ENCODE measurements around the gene PKMYT1. TPM values are rescaled to one million over a fixed set of nuclear protein-coding genes. Genes with fewer than 3 reads are reported as not detected.

PKMYT1 gene
- total RNA-seq, 2 donors from 2014 or later = 125 to 193 TPM

DNA sequence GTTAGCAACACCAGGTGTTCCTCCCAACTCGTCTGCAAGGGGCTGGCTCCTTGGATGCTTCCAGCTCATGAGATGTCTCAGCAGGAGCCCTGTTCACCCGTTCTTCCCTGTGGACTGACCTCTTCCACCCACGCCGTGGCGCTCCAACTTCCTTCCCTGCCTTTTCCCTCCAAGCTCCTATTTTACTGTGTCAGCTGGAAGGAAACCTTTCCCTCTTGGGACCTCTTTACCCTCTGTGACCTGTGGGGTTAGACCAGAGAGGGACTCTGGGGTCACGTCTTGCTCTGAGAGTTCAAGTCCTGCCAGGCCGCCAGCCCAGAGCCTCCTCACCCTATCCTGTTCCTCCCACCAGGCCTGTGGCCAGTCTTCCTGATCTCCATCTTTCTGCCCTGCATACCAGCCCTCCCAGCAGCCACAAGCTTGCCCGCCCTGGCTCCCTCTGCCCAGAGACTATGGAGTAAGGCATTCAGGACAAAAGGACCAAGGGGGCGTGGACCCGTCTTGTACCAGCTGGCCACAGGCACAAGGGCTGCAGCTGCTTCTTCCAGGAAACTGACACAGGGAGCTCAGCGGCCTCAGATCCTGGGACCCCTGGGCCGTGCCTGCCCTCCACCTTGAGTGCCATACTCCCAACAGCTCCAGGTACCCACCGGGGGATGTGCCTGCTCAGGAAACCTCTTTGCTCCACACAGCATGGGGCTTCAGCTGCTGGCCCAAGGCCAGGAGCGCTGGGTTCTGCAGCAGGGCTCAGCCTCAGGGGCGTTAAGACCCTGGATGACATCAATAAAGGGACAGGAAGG, 8.1 kb downstream of the PKMYT1 start:
- ATAC-seq (no peak), DNase-seq (ENCODE audit: low spot score in 2 of 2) (no peak)
- no peaks in the 10 kb centered on the region for H3K9me3 Mint-ChIP-seq
- H3K36me3 Mint-ChIP-seq = peaks cover 6 to 33% of the 10 kb centered on the region in 2 donors
- H3K27ac Mint-ChIP-seq = peak overlapping the region; percentile 37 to 65

DNA sequence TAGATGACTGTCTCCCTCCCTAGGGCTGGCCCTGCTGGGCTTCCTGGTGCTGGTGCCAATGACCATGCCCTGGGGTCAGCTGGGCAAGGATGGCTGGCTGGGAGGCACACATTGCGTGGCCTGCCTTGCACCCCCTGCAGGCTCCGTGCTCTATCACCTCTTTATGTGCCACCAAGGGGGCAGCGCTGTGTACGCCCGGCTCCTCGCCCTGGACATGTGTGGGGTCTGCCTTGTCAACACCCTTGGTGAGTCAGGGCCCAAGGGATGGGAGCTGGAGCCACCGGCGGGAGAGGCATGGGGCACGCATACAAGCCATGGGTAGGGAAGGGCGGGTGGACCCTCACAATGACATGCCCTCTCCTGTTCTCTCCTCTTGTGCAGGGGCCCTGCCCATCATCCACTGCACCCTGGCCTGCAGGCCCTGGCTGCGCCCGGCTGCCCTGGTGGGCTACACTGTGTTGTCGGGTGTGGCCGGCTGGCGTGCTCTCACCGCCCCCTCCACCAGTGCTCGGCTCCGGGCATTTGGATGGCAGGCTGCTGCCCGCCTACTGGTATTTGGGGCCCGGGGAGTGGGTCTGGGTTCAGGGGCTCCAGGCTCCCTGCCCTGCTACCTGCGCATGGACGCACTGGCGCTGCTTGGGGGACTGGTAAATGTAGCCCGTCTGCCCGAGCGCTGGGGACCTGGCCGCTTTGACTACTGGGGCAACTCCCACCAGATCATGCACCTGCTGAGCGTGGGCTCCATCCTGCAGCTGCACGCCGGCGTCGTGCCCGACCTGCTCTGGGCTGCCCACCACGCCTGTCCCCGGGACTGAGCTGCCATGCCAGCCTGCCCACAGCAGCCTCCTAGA, 8.9 kb downstream of the PKMYT1 start:
- ATAC-seq (no peak), DNase-seq (ENCODE audit: low spot score in 2 of 2) (no peak)
- H3K27ac Mint-ChIP-seq = peak overlapping the region; percentile 65 to 72
- peaks cover 6 to 32% of the 10 kb centered on the region in 2 donors for H3K36me3 Mint-ChIP-seq
- no peaks in the 10 kb centered on the region for H3K9me3 Mint-ChIP-seq

DNA sequence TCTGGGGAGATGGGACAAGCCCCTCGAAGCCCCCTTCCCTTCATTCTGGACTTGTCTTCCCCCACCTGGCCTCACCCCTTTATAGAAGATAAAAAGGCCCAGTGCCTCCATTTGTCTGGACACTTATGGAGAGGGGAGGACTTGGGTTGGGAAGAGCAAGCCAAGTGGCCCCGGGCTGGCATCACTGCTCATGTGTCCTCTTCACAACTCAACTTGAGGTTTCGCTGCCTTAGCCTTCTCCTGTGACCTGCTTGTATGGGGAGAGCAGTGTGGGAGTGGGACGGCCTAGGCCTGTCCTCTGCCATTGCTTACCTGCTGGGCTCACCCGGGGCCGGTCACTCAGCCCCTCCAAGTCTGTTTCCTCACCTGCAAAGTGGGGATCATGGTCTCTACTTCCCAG, 9.7 kb downstream of the PKMYT1 start:
- Mint-ChIP-seq H3K27ac (peak overlapping the region in 1 of 2 donors; percentile 65), H3K9me3 (no peaks in the 10 kb centered on the region), H3K36me3 (peaks cover 0 to 24% of the 10 kb centered on the region in 2 donors)
- ATAC-seq = no peak
- DNase-seq (ENCODE audit: low spot score in 2 of 2) = no peak

DNA sequence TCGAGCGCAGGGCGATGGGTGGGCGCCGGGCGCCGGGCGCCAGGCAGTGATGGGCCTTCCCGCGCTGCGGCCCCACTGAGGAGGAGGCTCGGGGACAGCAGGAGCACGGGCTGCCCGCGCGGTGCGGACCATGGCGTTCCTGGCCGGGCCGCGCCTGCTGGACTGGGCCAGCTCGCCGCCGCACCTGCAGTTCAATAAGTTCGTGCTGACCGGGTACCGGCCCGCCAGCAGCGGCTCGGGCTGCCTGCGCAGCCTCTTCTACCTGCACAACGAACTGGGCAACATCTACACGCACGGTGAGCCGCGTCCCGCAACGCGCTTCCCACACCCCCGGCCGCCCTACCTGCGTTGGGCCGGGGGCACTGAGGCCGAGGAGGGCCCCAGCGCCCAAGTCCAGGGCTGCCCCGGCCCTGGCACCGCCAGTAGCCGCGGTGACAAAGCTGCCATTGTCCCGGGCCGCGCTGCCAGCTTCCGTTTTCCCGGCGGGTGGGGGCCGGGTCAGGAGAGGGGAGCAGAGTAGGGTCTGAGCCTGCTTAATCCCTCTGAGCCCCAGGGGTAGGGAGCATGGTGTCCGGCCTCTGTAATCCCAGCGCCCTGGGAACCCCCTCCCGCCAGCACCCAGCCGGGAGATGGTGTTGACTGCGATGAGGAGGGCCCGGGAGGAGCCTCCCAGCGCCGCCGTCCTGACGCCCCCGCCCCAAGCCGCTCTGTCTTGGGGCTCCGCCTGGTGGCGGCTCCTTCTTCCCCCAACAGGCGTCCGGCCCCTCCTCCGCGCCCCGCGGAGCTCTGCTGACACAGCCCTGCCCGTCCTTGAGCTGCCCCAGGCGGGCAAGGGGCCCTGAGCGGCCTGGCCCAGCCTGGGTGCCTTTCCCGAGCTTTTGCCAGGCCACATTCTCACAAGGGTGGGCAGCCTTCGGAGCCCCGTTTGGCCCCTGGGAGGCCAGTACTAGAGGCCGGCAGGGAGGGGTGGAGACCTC, 10.4 kb downstream of the PKMYT1 start:
- DNase-seq (ENCODE audit: low spot score in 2 of 2) (peak; percentile 81 to 89), ATAC-seq (peak; percentile 51 to 75)
- Mint-ChIP-seq H3K9me3 (no peaks in the 10 kb centered on the region), H3K36me3 (peaks cover 0 to 24% of the 10 kb centered on the region in 2 donors), H3K27ac (peak overlapping the region in 1 of 2 donors; percentile 65)

DNA sequence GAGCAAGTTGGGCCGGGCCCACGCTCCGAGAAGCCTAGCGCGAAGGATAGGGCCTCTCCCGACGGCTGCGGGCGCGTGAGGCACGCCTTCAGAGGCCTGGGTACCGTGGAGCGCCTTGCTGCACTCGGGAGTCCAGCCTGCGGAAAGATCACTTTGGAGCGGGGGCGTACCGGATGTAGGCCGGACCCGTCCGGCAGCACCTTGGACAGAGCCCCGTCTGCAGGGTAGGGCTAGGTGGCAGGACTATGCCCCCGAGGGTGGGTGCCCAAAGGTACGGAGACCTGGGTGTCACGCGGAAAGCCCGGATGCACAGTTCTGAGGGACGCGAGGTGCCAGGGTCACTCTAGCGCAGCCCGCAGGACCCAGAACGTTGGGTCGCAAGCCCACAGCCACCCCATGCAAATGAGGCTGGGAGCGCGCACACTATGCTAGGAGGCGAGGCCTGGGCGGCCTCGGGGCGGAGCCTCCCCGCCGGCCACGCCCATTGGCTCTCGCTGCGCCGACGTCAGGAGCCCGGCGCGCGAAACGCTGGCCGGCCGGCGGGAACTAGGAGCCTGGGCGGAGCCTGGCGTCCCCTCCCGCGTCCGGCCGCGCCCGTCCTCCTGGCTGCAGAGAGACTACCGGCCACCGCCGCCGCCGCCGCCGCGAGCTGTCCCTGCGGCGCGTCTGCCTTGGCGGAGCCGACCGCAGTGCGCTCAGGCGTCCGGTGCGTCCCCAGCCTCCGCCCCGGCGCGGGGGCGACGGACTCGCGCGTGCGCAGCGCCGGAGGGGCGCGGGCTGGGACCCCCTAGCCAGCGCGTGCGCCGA, 11.3 kb downstream of the PKMYT1 start, which contains the start of gene PAQR4:
PAQR4 (plus strand) TSS at position 611 of the 807 bp plus-strand sequence. CDS start 327 bp downstream, outside the sequence.
- Mint-ChIP-seq H3K9me3 (no peaks in the 10 kb centered on the region), H3K27ac (peak within 1 kb of the TSS in 1 of 2 donors; percentile 65), H3K36me3 (peaks cover 0 to 24% of the 10 kb centered on the region in 2 donors)
- peak; percentile 93 to 94 for DNase-seq (ENCODE audit: low spot score in 2 of 2)
- ATAC-seq = peak; percentile 81

DNA sequence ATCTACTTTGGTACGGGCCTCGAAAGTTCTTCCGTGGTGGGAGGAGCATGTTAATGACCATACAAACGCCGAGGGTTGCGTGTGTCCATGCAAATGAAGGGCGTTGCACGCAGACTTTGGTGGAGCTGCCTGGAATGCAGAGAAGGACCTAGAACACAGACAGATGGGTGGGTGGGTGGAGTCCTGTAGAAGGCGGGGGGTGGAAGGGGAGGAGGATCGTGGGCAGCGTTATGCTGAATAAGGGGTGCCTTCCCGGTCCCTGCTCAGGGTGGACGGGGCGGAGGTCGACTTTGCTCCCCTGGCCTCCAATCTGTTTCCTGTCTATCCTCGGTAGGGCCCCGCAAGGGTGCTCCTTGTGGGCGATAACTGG, 11.9 kb downstream of the PKMYT1 start:
- Mint-ChIP-seq H3K27ac (peak overlapping the region in 1 of 2 donors; percentile 59), H3K9me3 (no peaks in the 10 kb centered on the region), H3K36me3 (peaks cover 0 to 24% of the 10 kb centered on the region in 2 donors)
- ATAC-seq (no peak), DNase-seq (ENCODE audit: low spot score in 2 of 2) (no peak)

DNA sequence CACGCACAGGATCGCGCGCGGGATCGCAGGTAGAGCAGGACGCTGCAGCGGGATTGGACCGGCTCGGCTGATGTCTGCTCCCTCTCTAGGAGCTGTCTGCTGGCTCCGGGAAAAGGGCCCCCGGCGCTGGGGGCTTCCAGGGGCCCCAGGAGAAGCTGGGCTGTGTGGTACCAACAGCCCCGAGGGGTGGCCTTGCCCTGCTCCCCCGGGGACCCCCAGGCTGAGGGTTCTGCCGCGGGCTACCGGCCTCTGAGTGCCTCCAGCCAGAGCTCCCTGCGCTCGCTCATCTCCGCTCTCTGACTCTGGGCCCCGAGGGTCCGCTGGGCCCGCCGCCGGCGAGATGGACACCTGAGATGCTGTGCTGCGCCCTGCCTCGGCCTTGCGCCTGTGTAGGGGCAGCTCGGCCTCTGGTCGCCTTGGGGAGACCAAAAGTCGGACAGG, 12.5 kb downstream of the PKMYT1 start:
- Mint-ChIP-seq H3K36me3 (peaks cover 0 to 24% of the 10 kb centered on the region in 2 donors), H3K9me3 (no peaks in the 10 kb centered on the region), H3K27ac (no peak overlapping the region)
- DNase-seq (ENCODE audit: low spot score in 2 of 2) = no peak
- ATAC-seq = no peak

DNA sequence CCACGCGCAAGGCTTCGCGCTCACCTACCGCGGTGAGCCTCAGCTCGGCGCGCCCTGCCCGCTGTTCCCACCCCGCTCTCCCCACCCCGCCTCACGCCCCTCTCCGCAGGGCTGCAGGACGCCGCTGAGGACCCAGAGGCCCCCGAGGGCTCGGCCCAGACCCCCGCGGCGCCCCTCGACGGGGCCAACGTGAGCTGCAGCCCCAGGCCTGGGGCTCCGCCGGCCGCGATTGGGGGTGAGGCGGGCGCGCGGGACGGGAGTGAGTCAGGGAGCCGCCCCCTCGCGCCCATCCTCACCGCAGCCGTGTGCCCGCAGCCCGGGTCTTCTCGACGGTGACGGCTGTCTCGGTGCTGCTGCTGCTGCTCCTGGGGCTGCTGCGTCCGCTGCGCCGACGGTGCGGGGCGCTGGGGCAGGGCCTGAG, 13.0 kb downstream of the PKMYT1 start:
- Mint-ChIP-seq H3K9me3 (no peaks in the 10 kb centered on the region), H3K36me3 (peaks cover 0 to 19% of the 10 kb centered on the region in 2 donors), H3K27ac (no peak overlapping the region)
- ATAC-seq (no peak), DNase-seq (ENCODE audit: low spot score in 2 of 2) (no peak)

DNA sequence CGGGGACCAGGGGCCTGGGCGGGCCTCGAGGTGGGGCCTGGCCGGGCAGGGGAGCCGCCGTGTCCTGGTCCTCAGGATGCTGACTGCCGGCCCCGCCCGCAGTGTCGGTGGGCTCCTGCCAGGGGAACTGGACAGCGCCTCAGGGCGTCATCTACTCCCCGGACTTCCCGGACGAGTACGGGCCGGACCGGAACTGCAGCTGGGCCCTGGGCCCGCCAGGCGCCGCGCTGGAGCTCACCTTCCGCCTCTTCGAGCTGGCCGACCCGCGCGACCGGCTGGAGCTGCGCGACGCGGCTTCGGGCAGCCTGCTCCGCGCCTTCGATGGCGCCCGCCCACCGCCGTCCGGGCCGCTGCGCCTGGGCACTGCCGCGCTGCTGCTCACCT, 13.4 kb downstream of the PKMYT1 start:
- Mint-ChIP-seq H3K9me3 (no peaks in the 10 kb centered on the region), H3K36me3 (peaks cover 0 to 16% of the 10 kb centered on the region in 2 donors), H3K27ac (no peak overlapping the region)
- no peak for ATAC-seq
- no peak for DNase-seq (ENCODE audit: low spot score in 2 of 2)

DNA sequence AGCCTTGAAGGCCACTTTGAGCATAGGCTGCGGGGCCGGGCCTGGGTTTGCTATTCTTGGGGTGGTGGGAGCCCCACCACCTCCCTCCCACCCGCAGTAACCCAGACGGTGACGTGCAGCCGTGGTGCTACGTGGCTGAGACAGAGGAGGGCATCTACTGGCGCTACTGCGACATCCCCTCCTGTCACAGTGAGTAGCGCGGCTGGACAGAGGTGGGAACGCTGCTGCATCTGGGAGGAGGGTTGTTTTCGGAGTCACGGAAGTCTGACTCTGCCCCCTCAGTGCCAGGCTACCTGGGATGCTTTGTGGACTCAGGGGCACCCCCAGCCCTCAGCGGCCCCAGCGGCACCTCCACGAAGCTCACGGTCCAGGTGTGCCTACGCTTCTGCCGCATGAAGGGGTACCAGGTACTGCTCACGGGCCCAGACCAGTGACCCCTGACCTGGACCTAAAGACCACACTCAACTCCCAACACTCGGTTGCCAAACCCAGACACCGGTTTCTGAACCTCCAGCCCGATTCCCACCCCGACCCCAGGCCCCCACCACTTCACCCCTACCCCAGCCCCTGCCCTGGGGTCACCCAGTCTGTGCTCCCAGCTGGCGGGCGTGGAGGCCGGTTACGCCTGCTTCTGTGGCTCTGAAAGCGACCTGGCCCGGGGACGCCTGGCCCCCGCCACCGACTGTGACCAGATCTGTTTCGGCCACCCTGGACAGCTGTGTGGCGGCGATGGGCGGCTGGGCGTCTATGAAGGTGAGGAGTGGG, 14.0 kb downstream of the PKMYT1 start:
- Mint-ChIP-seq H3K27ac (no peak overlapping the region), H3K36me3 (peaks cover 0 to 16% of the 10 kb centered on the region in 2 donors), H3K9me3 (no peaks in the 10 kb centered on the region)
- no peak for ATAC-seq
- no peak for DNase-seq (ENCODE audit: low spot score in 2 of 2)

DNA sequence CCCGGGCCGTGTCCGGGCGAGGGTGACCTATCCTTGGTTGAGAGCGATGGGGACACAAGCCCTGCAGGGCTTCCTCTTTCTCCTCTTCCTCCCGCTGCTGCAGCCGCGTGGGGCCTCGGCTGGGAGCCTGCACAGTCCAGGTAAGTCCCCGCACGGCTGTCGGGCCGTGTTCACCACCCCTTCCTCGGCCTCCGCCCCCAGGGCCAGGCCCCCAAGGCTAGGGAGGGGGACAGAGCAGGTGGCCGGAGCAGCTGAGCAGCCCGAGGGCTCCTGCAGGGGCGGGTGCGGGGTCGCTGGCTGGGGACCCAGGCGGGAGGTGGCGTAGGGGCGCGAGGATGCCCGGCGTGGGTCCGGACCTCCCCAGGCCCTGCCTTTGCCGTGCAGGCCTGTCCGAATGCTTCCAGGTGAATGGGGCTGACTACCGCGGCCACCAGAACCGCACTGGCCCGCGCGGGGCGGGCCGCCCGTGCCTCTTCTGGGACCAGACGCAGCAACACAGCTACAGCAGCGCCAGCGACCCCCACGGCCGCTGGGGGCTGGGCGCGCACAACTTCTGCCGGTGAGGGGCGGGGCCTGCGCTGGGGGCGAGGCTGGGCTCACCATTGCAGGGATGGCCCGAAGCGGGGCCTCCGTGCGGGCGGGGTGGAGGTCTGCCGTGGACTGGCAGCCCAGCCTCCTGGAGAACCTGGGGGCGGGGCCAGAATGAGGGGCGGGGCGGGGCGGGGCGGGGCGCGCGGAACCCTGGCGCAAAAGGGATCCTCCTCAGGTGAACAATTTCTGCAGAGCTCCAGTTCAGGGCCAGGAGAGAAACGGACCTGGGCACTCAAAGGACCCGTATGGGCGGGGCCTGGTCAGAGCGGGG, 15.5 kb downstream of the PKMYT1 start:
- DNase-seq (ENCODE audit: low spot score in 2 of 2) = peak; percentile 64 to 70
- Mint-ChIP-seq H3K9me3 (no peaks in the 10 kb centered on the region), H3K36me3 (peaks cover 0 to 8% of the 10 kb centered on the region in 2 donors), H3K27ac (no peak overlapping the region)
- ATAC-seq = peak in 1 of 2 donors; percentile 40

DNA sequence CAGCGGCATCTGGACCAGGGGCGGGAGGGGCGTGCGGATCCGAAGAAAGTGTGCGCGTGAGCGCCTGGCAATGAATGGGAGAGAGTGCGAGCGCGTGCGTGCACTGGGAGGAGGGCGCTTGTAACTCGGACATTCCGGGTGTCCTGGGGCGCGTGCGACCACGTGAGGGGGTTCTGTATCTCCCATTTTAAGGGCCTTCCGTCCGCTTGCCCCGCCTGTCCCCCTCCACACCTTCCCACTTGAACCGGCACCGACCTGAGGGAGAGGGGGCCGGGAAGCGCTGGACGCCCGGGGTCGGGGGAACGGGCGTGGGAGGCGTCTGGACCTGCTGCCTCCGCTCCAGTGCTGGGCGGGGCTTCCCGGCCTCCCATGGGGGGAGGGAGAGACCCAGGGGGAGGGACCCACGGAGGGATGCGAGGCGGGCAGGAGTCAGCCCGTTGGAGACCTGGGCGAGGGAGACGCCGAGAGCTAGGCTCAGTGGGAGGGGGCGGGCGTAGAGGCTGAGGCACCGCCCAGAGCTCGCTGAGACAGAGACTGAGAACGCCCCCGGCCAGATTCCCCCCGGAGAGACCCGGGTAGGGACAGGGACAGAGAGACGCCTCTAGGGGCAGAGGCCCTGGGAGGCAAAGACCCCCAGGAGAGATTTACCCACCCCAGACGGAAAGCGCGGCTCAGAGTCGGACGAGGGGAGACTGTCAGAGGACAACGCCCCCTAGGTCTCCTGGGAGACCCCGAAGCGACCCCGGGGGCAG, 16.3 kb downstream of the PKMYT1 start, which contains the start of gene KREMEN2:
KREMEN2 (plus strand) TSS at position 553 of the 752 bp plus-strand sequence. CDS start 246 bp downstream, outside the sequence.
- ATAC-seq (peak in 1 of 2 donors; percentile 16), DNase-seq (ENCODE audit: low spot score in 2 of 2) (peak; percentile 56 to 62)
- Mint-ChIP-seq H3K27ac (no peak within 1 kb of the TSS), H3K9me3 (no peaks in the 10 kb centered on the region), H3K36me3 (peaks cover 0 to 8% of the 10 kb centered on the region in 2 donors)

DNA sequence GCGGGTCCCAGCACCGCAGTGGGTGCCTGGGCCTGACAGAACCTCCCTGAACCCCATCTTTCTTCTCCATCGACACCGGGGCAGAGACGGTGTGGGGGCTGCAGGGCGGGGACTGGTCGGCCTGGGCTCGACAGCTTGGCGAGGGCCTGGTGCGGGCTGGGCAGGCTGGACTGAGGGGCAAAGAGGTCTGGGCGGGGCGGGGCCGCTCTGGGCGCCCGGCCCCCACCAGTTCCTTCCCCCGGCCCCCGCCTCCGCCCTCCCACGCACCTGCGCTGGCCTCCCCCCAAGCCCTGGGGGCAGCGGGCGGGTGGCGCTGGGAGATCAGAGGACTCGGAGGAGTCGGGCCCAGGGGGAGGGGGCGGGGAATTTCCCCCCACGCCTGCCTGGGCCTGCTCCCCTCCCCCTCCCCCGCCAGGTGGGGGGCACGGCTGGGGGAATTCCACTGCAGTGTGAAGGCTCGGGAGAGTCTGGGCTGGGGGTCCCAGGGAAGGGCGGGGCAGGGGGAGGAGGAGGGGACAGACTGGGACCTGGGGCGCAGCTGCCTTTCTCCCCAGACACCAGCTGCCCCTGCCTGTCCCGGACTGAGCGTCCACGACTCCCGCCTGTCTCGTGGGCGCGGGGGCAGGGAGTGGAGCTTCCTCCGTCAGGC, 17.0 kb downstream of the PKMYT1 start:
- Mint-ChIP-seq H3K27ac (no peak overlapping the region), H3K36me3 (peaks cover 0 to 4% of the 10 kb centered on the region in 2 donors), H3K9me3 (no peaks in the 10 kb centered on the region)
- DNase-seq (ENCODE audit: low spot score in 2 of 2) (no peak), ATAC-seq (no peak)

Measured in activated naive CD4-positive, alpha-beta T cell treated with anti-CD3 and anti-CD28 coated beads, Interleukin-2, amount 50 U/mL, for 72 hours (primary cell).